Fibroblast of the conjunctiva (primary cell): ENCODE measurements around the gene ZNF112.

Experiments used
- DNase-seq: peaks from one replicate; pipeline ENCODE4 v3.0.0-alpha.2; 2010; ENCODE audit warnings: low read depth

ZNF112 gene

GRCh38 chr19:44282846-44283245 lies 73.6 kb downstream of the ZNF112 start:
- no peak for DNase-seq

- DNase-seq: no peak
Measured at GRCh38 chr19:44280916-44281315, 75.6 kb downstream of the ZNF112 start.

GRCh38 chr19:44278181-44278690 lies 78.2 kb downstream of the ZNF112 start:
- no peak for DNase-seq

- DNase-seq: no peak
Measured at GRCh38 chr19:44277331-44277730, 79.1 kb downstream of the ZNF112 start.
